ENCODE data around the gene NPLOC4.

NPLOC4 gene

DNA sequence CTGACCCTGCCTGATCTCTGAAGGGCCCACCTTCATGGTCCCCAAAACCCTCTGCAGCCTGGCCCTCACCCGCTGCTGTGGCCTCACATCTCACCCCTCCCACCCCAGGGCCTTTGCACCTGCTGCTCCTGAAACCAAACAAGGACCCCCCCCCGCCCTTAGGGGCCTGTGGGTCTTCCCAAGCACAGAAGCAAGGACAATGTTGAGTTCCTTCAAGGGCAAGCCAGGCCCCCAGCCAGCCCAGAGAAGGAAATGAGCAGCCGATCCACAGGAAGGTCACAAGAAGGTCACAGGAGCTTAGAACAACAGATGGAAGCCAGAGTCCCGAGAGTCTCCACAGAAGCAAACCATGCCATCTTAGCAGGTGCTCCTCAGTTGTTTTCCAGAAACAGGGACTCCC is 19.9 kb upstream of the NPLOC4 start:
- no peak overlapping the region for H3K4me3 ChIP-seq (ENCODE audit: low read depth in 1 of 2, low read length in 2 of 2)
- no peak overlapping the region for H3K4me2 ChIP-seq (ENCODE audit: insufficient read depth, low read length)
- TF ChIP-seq, protein P1, sequence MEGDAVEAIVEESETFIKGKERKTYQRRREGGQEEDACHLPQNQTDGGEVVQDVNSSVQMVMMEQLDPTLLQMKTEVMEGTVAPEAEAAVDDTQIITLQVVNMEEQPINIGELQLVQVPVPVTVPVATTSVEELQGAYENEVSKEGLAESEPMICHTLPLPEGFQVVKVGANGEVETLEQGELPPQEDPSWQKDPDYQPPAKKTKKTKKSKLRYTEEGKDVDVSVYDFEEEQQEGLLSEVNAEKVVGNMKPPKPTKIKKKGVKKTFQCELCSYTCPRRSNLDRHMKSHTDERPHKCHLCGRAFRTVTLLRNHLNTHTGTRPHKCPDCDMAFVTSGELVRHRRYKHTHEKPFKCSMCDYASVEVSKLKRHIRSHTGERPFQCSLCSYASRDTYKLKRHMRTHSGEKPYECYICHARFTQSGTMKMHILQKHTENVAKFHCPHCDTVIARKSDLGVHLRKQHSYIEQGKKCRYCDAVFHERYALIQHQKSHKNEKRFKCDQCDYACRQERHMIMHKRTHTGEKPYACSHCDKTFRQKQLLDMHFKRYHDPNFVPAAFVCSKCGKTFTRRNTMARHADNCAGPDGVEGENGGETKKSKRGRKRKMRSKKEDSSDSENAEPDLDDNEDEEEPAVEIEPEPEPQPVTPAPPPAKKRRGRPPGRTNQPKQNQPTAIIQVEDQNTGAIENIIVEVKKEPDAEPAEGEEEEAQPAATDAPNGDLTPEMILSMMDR (IDR thresholded peaks at IDR 0.05; ENCODE audit: borderline replicate concordance, extremely low read depth, low read length, poor library complexity, severe bottlenecking): no peak
- no peak for TF ChIP-seq EZH2 (IDR thresholded peaks at IDR 0.05; ENCODE audit: borderline replicate concordance, low read depth, low read length, severe bottlenecking)
- DNase-seq: no peak
- no peaks in the 10 kb centered on the region for H3K79me2 ChIP-seq (ENCODE audit: insufficient read depth, low read length)
- no peak overlapping the region for H3K9ac ChIP-seq (ENCODE audit: low read depth, low read length)
- no peaks in the 10 kb centered on the region for H3K36me3 ChIP-seq (ENCODE audit: insufficient read depth, low read length)
- no peak overlapping the region for H3K27ac ChIP-seq (ENCODE audit: low read length)
- no peaks in the 10 kb centered on the region for H3K4me1 ChIP-seq (ENCODE audit: insufficient read depth, low read length)
- H2AFZ ChIP-seq (ENCODE audit: low read depth, low read length): no peak overlapping the region
- H3K9me3 ChIP-seq (ENCODE audit: insufficient read depth, low read length, severe bottlenecking): no peaks in the 10 kb centered on the region
- H4K20me1 ChIP-seq (ENCODE audit: insufficient read depth, low read length): no peaks in the 10 kb centered on the region
- ATAC-seq (ENCODE audit: insufficient read depth, low read depth): no peak; the same call in 2 of the 3 replicates
- H3K27me3 ChIP-seq (ENCODE audit: insufficient read depth, low read length, poor library complexity): no peaks in the 10 kb centered on the region

DNA sequence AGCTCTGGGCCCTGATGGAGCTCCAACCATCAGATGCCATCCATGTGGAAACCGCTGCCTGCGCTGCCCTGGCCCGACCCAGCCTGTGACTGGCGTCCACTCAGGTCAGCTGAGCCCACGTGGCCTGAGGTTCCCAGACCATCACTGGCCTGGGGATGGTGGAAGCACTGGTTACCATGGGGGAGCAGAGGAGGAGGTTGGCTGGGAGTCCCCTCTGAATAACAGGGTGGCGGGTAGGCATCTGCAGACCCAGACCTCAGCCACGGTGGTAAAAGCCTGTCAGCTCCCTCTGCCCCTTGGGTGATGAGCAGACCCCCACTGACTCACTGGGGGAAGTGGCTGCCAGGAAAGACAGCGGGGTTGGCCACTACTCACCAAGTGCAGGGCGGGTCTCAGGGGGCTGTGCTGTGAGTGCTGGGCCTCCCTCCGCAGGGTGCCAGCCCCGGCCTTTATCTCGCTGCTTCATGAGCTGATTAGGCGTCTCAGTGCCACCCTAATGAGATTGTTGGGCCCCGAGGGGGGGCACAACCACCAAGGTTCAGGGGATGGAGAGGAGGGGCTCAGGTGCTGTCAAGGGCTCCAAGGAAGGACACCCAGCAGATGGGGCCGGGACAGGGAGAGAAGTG is 19.3 kb upstream of the NPLOC4 start, which contains the start of gene PDE6G:
TSS of gene PDE6G (minus strand) at position 425 of the 626 bp plus-strand sequence. CDS start 3,237 bp downstream, outside the sequence.
- Histone ChIP-seq H3K4me3 (ENCODE audit: low read depth in 1 of 2, low read length in 2 of 2) (no peak within 1 kb of the TSS), H3K9ac (ENCODE audit: low read depth, low read length) (no peak within 1 kb of the TSS), H3K79me2 (ENCODE audit: insufficient read depth, low read length) (no peaks in the 10 kb centered on the region), H2AFZ (ENCODE audit: low read depth, low read length) (no peak within 1 kb of the TSS), H3K4me1 (ENCODE audit: insufficient read depth, low read length) (no peaks in the 10 kb centered on the region), H3K4me2 (ENCODE audit: insufficient read depth, low read length) (no peak within 1 kb of the TSS), H3K27me3 (ENCODE audit: insufficient read depth, low read length, poor library complexity) (no peaks in the 10 kb centered on the region), H3K36me3 (ENCODE audit: insufficient read depth, low read length) (no peaks in the 10 kb centered on the region), H3K9me3 (ENCODE audit: insufficient read depth, low read length, severe bottlenecking) (no peaks in the 10 kb centered on the region), H4K20me1 (ENCODE audit: insufficient read depth, low read length) (no peaks in the 10 kb centered on the region), H3K27ac (ENCODE audit: low read length) (no peak within 1 kb of the TSS)
- ATAC-seq (ENCODE audit: insufficient read depth, low read depth) (no peak), DNase-seq (no peak)
- TF ChIP-seq, protein P1 (IDR thresholded peaks at IDR 0.05; ENCODE audit: borderline replicate concordance, extremely low read depth, low read length, poor library complexity, severe bottlenecking): no peak
- no peak for TF ChIP-seq EZH2 (IDR thresholded peaks at IDR 0.05; ENCODE audit: borderline replicate concordance, low read depth, low read length, severe bottlenecking)

DNA sequence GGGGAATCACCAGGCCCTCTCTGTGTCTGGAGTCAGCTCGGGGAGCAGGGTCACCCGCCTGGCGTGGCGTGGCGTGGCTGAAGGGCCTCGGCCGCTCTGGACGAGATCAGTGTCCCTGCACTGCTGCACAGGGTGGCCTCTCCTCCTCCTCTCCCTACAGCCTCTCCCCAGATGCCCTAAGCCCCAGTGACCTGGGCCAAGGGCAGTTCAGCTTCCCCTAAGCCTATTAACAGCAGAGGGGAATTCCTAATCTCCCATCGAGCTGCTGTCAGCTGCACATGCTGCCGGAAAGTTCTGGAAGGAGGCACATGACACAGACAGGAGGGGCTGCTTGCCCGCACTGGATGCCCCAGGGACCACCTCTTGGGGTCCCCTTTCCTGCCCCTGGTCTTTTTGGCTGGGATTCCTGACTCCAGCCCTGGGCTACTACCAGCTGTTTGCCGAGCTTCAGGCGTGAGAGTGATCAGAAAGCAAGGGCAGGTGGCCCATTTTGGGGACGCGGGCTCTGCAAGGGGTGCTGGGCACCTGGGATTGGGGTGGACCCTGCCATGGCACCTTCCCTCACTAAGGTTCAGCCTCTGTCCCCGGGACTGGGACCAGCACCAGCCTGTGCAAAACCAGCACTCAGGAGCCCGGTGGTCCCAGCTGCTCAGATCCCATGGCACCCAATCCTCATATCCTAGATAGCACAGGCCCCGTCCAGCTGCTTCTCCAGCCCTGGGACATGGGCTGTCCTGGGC is 18.6 kb upstream of the NPLOC4 start:
- Histone ChIP-seq H3K9me3 (ENCODE audit: insufficient read depth, low read length, severe bottlenecking) (no peaks in the 10 kb centered on the region), H4K20me1 (ENCODE audit: insufficient read depth, low read length) (no peaks in the 10 kb centered on the region), H2AFZ (ENCODE audit: low read depth, low read length) (no peak overlapping the region), H3K4me3 (ENCODE audit: low read depth in 1 of 2, low read length in 2 of 2) (no peak overlapping the region), H3K4me1 (ENCODE audit: insufficient read depth, low read length) (no peaks in the 10 kb centered on the region), H3K27me3 (ENCODE audit: insufficient read depth, low read length, poor library complexity) (no peaks in the 10 kb centered on the region), H3K36me3 (ENCODE audit: insufficient read depth, low read length) (no peaks in the 10 kb centered on the region), H3K4me2 (ENCODE audit: insufficient read depth, low read length) (no peak overlapping the region), H3K9ac (ENCODE audit: low read depth, low read length) (no peak overlapping the region), H3K27ac (ENCODE audit: low read length) (no peak overlapping the region), H3K79me2 (ENCODE audit: insufficient read depth, low read length) (no peaks in the 10 kb centered on the region)
- DNase-seq (no peak), ATAC-seq (ENCODE audit: insufficient read depth, low read depth) (no peak)
- TF ChIP-seq, protein P1 (IDR thresholded peaks at IDR 0.05; ENCODE audit: borderline replicate concordance, extremely low read depth, low read length, poor library complexity, severe bottlenecking): no peak
- no peak for TF ChIP-seq EZH2 (IDR thresholded peaks at IDR 0.05; ENCODE audit: borderline replicate concordance, low read depth, low read length, severe bottlenecking)

Data from DND-41 (cell line).